GM21515 (cell line): ENCODE results near the gene ESM1.
"Not testable (repeated sequence)": the region's sequence is repeated elsewhere in the genome, so short reads cannot be mapped to it uniquely, and the experiment has no call there.

Source experiments
- ATAC-seq: cut with Tn5 transposase; IDR thresholded peaks from one replicate; pipeline ENCODE4 v1.9.1; 2021; ENCODE audit not compliant: unreplicated experiment

The ESM1 gene, protein sequence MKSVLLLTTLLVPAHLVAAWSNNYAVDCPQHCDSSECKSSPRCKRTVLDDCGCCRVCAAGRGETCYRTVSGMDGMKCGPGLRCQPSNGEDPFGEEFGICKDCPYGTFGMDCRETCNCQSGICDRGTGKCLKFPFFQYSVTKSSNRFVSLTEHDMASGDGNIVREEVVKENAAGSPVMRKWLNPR

GRCh38 chr5:54985301-54986268 is at the start of gene ESM1:
Gene ESM1 (minus strand): TSS chr5:54985593. CDS start chr5:54985517, 76 bp downstream.
- ATAC-seq: no peak

DNA sequence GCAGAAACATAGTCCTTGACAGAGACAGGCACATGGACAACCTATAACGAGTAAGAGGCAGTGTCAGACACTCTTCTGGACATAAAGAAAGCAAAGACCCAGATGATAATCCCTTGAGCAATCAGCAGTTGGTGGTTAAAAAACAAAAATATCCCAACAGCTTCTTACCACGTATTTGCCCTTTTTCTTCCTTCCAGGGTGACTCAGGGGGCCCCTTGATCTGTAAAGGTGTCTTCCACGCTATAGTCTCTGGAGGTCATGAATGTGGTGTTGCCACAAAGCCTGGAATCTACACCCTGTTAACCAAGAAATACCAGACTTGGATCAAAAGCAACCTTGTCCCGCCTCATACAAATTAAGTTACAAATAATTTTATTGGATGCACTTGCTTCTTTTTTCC is 48.2 kb upstream of the ESM1 start:
- no peak for ATAC-seq

GRCh38 chr5:55031492-55031891 is 46.1 kb upstream of the ESM1 start:
- no peak for ATAC-seq

DNA sequence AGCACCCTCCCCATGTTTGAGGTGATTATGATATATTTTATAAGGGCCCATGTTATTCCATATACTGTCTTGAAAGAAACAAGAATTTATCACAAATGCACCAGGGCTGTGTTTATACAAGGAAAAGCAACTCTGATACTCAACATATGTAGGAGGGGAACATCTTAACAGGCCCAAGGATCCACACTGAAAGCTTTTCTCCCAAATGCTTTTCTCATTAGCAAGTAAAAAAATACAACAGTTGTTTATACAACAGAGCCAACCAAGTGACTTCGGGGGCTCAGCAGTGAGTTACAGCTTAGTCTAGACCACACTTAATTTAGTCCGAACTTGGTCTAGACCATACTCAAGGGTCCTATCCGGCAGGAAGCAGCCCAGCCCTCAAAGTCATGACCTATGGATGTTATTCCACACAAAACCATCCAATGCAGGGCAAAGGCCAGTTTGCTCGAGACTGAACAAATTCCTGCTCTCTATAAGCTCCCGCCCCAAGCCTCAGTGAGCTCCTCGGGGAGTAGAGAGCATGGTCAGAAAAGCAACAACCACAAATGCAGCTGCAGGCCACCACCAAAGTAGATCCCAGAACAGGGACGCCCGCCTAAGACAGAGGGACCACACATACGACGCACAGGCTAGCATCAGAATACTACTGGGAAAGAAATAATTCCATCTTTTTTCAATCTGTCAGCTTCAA is 45.4 kb upstream of the ESM1 start:
- ATAC-seq: no peak

DNA sequence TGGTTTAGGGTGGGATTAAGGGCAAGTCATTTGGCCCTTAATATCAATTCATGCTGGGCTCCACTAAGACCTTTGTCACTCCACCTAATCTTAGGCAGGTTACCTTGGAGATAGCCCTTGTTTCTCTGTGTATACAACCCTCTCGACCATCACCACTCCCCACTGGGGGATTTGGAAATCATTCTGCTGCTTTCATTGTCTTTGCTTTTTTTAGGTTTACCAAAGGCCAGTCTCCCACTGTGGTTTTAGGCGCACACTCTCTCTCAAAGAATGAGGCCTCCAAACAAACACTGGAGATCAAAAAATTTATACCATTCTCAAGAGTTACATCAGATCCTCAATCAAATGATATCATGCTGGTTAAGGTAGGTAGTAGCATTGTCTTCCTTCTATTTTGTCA is 44.8 kb upstream of the ESM1 start:
- ATAC-seq: no peak

- no peak for ATAC-seq
Measured at GRCh38 chr5:55027595-55027994, 42.2 kb upstream of the ESM1 start.

GRCh38 chr5:55022450-55022849 is 37.1 kb upstream of the ESM1 start:
- ATAC-seq: no peak

DNA sequence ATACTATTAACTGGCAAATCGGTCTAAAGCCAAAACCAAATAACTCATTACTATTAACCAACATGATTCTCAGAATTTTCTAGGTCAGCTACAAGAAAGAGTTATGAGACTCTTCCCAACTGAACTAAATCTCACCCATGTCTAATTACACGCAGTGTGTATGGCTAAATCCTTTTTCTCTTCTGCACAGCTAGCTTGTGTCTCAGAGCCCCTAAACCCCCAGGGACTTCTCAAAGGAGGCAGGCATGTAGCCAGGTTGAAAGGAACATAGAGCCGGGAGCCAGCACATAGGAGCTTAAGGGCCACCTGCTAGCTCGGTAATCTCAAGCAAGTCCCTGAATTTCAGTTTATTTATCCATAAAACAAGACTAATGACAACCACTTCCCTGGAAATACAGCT is 36.4 kb upstream of the ESM1 start:
- no peak for ATAC-seq

DNA sequence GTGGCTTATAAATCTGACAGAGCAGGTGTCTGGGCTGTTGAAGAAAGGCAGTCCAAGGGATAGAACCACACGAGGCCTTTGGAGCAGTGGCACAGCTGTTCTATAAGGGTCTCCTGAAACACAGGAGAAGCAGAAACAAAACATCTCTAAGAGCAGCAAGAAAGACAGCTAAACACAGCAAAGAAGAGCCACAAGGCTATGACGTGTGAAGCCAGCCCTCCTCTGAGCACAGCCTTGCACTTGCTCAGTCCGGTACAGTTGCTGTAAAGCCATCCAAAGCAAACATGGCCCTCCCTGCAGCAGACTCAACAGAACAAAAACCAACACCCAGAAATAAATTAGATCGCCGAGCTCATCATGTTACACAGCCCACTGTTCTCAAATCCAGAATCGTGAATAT is 36.0 kb upstream of the ESM1 start:
- ATAC-seq: no peak

- not testable (repeated sequence) for ATAC-seq
Measured at GRCh38 chr5:55010149-55010548, 24.8 kb upstream of the ESM1 start.

DNA sequence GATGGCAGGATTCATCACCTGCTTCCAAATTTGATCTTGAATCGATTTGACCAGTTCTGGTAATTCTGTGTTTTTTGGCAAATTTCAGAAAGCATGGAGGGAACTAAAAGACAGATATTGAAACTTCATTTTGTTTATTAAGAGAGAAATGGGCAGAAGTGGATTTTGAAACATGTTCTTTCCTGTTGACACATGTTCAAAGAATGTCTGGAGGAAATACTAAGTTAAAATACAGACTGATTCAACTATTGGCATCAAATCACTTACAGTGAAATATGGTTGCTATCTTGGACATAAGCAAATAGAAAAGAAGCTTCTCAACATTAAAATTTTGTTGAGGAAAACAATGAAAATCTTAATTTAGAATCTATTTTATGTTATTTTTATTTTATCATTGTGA is 19.3 kb upstream of the ESM1 start:
- no peak for ATAC-seq

DNA sequence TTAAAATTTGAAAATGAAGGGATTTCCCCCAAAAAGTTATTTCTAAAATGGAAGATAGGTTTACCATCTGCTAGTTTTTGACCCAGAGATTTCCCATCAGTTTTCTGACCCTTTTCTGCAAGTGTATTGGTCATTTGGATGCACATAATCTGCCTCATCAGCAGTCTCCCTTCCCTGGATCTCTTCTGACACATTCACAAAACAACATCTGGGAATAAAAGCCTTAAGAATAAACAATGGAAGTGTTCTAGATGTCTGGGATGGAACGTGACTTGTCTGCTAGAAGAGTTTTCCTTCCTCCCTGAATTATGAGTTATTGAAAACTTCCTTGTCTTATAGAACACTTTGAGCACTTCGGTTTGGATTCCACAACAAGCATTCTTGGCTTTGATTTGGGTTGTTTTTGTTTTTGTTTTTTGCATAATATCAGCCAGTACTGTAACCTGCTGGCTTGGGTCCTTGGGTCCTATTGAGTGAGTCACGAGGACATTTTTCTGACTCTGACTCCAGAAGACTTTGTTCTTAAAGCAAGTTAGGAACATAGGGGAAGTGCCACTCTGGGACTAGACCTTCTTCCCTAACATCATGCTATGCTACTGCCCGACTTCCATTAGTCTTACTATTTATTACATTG is 18.2 kb upstream of the ESM1 start:
- ATAC-seq: no peak

DNA sequence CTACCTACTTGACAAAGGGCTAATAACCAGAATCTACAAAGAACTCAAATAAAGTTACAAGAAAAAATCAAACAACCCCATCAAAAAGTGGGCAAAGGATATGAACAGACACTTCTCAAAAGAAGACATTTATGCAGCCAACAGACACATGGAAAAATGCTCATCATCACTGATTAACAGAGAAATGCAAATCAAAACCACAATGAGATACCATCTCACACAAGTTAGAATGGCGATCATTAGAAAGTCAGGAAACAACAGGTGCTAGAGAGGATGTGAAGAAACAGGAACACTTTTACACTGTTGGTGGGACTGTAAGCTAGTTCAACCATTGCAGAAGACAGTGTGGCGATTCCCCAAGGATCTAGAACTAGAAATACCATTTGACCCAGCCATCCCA is 16.8 kb upstream of the ESM1 start:
- not testable (repeated sequence) for ATAC-seq

- no peak for ATAC-seq
Measured at GRCh38 chr5:54997081-54997480, 11.7 kb upstream of the ESM1 start.

DNA sequence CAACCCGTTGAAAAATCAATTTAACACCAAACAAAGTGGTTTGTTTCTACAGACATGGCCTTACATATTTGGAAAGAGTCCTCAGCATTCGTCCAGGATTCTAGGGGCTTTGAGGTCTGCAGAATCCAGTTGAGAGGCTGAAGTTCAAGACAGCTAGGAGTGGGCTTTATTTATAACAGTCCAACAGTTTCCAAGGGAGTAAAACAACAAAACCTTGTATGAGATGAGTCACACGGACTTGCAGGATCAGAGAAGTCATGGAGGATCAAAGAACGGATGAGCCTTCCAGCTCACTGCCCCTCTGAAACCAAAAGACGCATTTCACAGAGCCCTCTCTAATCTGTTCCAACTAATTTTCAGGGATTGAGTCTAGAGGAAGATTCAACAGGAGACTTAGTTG is 11.1 kb upstream of the ESM1 start:
- ATAC-seq: no peak

DNA sequence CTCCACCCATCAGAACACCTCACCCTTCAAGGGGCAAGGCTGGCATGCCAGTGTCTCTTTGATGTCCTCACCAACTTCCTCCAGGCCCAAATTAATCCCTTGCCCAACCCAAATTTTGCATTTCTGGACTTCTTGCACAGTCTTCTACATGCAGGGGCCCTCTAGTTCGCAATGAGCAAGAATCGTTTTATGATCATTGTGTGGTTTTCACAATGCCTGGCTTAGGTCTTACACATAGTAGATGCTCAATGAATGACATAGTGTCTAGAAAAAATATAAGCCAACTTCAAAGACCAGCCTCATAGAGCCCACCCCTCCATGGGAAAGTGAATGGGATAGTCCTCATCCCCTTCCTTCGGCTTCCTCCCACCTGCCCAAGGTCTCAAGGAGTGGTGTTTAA is 9.8 kb upstream of the ESM1 start:
- ATAC-seq: no peak

- no peak for ATAC-seq
Measured at GRCh38 chr5:54994628-54995027, 9.2 kb upstream of the ESM1 start.

DNA sequence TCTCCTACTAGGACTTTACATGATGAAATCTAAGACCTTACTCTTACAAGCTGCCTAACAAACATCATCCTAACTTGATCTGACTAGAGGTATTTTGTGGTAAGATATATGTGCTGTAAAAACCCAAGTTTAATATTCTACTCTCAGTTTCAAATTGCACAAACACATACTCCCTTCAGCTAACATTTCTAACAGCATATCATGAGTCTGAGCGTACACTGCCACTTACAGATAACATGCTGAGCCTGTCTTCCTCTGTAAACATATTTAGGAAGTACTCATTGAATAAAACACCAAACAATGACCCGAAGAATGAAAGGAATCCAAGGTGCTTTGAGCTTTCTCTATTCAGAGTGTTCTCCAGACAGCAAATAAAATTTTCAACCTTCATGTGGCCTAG is 7.9 kb upstream of the ESM1 start:
- no peak for ATAC-seq

GRCh38 chr5:54991416-54991815 is 6.0 kb upstream of the ESM1 start:
- no peak for ATAC-seq

DNA sequence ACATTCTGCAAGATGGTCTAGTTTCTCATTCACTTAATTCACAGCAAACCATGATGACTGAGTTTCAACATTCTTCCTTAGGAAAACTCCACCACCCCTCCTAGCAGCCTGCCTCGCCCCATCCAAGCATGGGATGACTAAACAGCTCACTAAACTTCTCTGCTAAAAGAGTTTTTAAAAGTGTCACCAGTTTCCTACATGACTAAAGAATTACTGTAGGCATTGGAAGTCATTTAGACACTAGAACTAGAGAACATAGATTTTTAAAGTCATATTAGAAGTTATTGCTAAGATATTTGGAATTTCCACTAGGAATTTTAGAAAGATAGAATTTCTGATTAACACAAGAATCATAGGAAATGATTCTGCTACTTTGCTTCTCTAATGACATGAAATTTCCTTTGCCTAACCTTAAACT is 5.5 kb upstream of the ESM1 start:
- no peak for ATAC-seq

GRCh38 chr5:54988817-54989216 is 3.4 kb upstream of the ESM1 start:
- no peak for ATAC-seq
